ENCODE results near the gene INO80D.

INO80D gene

DNA sequence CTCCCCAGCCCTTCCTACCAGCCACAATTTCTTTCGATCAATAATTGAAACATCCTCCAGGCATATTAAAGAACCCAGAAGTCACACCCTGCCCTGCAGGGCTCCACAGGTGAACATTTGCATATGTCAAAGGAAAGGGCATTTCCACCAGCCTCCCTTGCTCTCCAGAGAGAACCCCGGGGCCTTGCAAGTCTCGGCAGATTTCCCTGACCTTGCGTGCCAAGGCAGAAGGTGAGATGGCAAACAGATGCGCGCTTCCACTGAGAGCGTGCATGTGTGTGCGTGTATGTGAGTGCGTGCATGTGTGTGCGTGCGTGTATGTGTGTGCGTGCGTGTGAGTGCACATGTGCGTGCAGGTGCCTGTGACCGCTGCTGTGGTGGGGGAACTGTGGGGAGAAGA lies 120.3 kb downstream of the INO80D start:
- no peak overlapping the region for H3K4me3 ChIP-seq (ENCODE audit: low read depth, low read length)
- TF ChIP-seq, protein P1, sequence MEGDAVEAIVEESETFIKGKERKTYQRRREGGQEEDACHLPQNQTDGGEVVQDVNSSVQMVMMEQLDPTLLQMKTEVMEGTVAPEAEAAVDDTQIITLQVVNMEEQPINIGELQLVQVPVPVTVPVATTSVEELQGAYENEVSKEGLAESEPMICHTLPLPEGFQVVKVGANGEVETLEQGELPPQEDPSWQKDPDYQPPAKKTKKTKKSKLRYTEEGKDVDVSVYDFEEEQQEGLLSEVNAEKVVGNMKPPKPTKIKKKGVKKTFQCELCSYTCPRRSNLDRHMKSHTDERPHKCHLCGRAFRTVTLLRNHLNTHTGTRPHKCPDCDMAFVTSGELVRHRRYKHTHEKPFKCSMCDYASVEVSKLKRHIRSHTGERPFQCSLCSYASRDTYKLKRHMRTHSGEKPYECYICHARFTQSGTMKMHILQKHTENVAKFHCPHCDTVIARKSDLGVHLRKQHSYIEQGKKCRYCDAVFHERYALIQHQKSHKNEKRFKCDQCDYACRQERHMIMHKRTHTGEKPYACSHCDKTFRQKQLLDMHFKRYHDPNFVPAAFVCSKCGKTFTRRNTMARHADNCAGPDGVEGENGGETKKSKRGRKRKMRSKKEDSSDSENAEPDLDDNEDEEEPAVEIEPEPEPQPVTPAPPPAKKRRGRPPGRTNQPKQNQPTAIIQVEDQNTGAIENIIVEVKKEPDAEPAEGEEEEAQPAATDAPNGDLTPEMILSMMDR (IDR thresholded peaks at IDR 0.05; ENCODE audit: borderline replicate concordance, insufficient read depth, low read depth, low read length): no peak

DNA sequence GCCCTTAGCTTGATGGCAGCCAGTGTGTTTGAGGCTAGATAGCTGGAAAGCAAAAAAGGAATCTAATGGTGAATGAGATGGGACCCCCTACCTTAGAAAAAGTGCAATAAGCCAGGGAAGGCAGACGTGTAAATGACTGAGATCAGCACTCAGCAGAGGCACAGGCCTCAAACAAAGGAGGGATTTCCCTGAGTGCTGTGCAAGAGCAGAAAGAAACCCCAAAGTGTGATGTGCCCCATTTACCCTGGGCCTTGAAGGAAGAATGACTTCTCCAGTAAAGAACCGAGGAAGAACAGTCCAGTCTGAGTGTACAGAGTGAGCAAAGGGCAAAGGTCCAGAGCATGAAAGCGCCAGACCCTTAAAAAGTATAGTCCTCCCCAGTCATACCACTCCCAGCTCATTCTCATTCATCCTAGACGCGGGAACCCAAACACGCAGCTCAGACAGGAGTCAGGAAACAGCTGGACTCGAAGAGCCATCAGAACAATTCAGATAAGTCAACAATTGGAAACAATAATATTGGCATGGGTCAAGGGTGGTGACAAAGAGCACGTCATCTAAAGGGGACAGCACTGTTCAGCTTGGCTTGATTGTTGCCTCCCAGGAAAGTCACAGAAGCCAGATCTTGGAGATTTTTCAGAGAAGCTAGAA lies 121.7 kb downstream of the INO80D start:
- TF ChIP-seq, protein P1 (IDR thresholded peaks at IDR 0.05; ENCODE audit: borderline replicate concordance, insufficient read depth, low read depth, low read length): no peak
- H3K4me3 ChIP-seq (ENCODE audit: low read depth, low read length): no peak overlapping the region

DNA sequence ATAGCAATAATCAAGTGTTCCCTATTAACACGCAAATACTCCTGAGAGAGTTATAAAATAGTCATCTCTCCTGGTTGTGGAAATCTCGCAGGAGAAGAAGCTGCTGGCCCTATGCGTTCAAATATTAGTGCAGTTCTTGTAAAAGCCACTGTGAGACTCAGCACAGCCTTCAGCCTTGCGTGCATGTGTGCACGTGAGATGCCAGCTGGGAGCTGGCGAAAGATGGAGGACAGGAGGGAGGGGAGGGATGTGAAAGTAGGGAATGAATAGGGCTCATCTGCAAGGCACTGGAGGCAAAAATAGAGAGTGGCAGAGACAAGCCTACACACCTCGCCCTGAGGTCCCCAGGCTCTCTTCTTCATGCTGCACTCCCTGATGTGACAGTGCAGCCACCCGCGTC lies 126.5 kb downstream of the INO80D start:
- H3K4me3 ChIP-seq (ENCODE audit: low read depth, low read length): no peak overlapping the region
- TF ChIP-seq, protein P1 (IDR thresholded peaks at IDR 0.05; ENCODE audit: borderline replicate concordance, insufficient read depth, low read depth, low read length): no peak

DNA sequence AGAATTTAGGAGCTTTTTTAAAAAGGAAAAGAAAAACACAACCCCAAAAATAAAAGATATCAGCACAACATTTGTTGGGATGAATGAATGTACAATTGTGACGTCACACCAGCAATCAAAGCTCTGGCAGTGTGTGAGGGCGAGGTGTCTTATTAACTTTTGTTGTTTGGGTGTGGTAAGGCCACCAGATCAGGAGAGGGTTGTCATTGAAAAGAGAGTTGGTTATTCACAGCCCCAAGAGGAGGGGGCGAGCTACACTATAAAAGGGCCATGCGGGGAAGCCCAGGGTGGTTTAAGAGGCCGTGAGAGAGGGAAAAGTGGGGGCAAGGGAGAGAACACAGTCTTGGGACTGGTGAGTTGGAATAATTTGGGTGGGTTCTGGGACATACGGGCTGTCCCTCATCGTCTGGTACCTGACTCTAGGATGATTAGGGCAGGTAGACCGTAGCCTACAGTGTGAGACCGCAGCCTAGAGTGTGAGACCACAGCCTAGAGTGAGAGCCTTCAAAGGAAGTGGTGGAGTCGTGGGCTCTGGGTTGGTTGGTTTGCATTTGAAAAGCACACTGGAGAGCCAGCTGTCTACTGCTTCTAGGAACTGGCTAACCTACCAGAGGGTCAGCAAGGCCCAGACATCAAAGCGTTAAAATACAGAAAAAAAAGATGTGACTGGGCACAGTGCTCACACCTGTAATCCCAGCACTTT lies 128.4 kb downstream of the INO80D start:
- TF ChIP-seq, protein P1 (IDR thresholded peaks at IDR 0.05; ENCODE audit: borderline replicate concordance, insufficient read depth, low read depth, low read length): no peak
- no peak overlapping the region for H3K4me3 ChIP-seq (ENCODE audit: low read depth, low read length)

DNA sequence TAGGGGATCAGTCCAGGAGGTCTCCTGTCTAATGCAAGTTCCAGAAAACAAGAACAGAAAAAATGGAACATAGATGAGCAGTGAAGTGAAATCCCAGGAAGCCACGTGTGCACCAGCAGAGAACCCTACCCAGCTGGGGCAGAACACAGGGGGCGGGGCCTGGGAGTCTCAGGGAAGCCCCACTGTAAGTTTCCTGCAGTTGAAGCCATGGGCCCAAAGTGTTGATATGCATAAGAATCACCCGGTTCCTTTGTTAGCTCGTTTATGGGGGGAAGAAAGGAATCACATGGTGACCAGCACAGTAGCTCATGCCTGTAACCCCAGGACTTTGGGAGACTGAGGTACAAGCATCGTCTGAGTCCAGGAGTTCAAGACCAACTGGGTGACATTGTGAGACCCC lies 131.3 kb downstream of the INO80D start:
- TF ChIP-seq, protein P1 (IDR thresholded peaks at IDR 0.05; ENCODE audit: borderline replicate concordance, insufficient read depth, low read depth, low read length): no peak
- H3K4me3 ChIP-seq (ENCODE audit: low read depth, low read length): no peak overlapping the region

DNA sequence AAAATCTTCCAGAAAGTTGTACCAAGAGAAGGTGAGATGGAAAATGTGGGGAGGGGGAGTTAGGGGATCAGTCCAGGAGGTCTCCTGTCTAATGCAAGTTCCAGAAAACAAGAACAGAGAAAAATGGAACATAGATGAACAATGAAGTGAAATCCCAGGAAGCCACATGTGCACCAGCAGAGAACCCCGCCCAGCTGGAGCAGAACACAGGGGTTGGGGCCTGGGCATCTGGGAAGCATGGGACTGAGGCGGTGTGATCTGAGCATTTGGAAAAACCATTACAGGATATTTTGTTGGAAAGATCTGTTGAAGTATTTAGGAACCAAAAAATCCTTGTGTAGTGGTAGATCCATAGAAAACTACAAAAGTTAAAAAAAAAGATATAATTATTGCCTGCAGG lies 133.7 kb downstream of the INO80D start:
- TF ChIP-seq, protein P1 (IDR thresholded peaks at IDR 0.05; ENCODE audit: borderline replicate concordance, insufficient read depth, low read depth, low read length): no peak
- H3K4me3 ChIP-seq (ENCODE audit: low read depth, low read length): no peak overlapping the region

DNA sequence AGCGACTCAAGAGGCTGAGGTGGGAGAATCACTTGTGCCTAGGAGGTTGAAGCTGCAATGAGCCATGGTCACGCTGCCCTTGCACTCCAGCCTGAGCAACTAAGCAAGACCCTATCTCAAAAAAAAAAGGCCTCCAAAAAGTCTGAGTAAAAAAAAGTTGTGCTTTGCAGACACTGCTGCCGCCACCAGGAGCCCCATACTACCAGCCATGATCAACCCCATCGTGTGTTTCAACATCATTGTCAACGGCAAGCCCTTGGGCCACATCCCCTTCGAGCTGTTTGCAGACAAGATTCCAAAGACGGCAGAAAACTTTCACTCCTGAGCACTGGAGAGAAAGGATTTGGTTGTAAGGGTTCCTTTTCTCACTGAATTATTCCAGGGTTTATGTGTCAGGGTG lies 137.1 kb downstream of the INO80D start:
- TF ChIP-seq, protein P1 (IDR thresholded peaks at IDR 0.05; ENCODE audit: borderline replicate concordance, insufficient read depth, low read depth, low read length): no peak
- H3K4me3 ChIP-seq (ENCODE audit: low read depth, low read length): no peak overlapping the region
